HepG2 (cell line): ENCODE measurements around the gene CSNK1D. TPM values are rescaled to one million over a fixed set of nuclear protein-coding genes. Genes with fewer than 3 reads are reported as not detected.

Experiments used
- ATAC-seq: fragments of 200-7000 bp; cut with Tn5 transposase; 3 replicates; pipeline ENCODE4 v1.9.1; 2020; ENCODE audit warnings: mild to moderate bottlenecking, moderate library complexity
- BruUV-seq: library from RNA; stranded (reverse); fragments of 400-500 nt; replicated peaks from 2 replicates; lab custom pipeline; 2021; lab: Mats Ljungman, UMichigan
- CTCF ChIA-PET: fragments of 300-600 bp; formaldehyde crosslinking; extraction: SDS; loops from one replicate; lab custom pipeline; 2021; ENCODE audit warnings: low total read pairs, inconsistent platforms, low intra/inter-chr PET ratio; lab: Yijun Ruan, JAX
- POLR2A ChIA-PET: fragments of 350-600 bp; sonication (Branson Sonifier 250); formaldehyde crosslinking; loops from one replicate; lab custom pipeline; 2020; ENCODE audit warnings: antibody characterized with exemption, inconsistent platforms; lab: Yijun Ruan, JAX
- DNase-seq: peaks from one replicate; pipeline ENCODE4 v3.0.0-alpha.2; 2015; ENCODE audit warnings: low spot score
- FAIRE-seq: peaks from 3 replicates; lab custom pipeline; 2011; peaks lifted over from hg19 to GRCh38; lab: Jason Lieb, UNC
- H2AFZ ChIP-seq: one replicate; pipeline ENCODE4 v1.6.1; 2011; ENCODE audit warnings: low read length, inconsistent platforms
- H3K27ac ChIP-seq: fragments of 300-600 bp; 3 replicates; pipeline ENCODE4 v1.8.0; 2011; ENCODE audit warnings: mixed run types, mild to moderate bottlenecking, mixed read lengths, low read length, inconsistent platforms; ENCODE audit not compliant: insufficient read depth; ENCODE audit errors: extremely low read length
- H3K27me3 ChIP-seq, 2 experiments: fragments of 200-600 bp in 1 of 2; 2 replicates in 1 of 2; 3 replicates in 1 of 2; pipeline versions ENCODE4 v1.6.0 to v1.8.0; 2011; ENCODE audit warnings: low read length in 2 of 2, mild to moderate bottlenecking in 2 of 2, moderate library complexity in 2 of 2, inconsistent platforms in 1 of 2; ENCODE audit not compliant: insufficient read depth in 2 of 2, control insufficient read depth in 1 of 2
- H3K36me3 ChIP-seq, 2 experiments: fragments of 200-600 bp in 1 of 2; replicated peaks in 1 of 2; 2 replicates in 1 of 2; 3 replicates in 1 of 2; pipeline versions ENCODE4 v1.5.1 to v1.8.0; 2011; ENCODE audit warnings: low read length in 2 of 2, inconsistent platforms in 1 of 2; ENCODE audit not compliant: insufficient read depth in 2 of 2, control insufficient read depth in 1 of 2
- H3K4me1 ChIP-seq: 2 replicates; pipeline ENCODE4 v1.5.1; 2012; ENCODE audit warnings: low read length, inconsistent platforms; ENCODE audit not compliant: insufficient read depth
- H3K4me2 ChIP-seq: 2 replicates; pipeline ENCODE4 v1.6.0; 2011; ENCODE audit warnings: low read depth, low read length, inconsistent platforms
- H3K4me3 ChIP-seq, 3 experiments: fragments of 200-600 bp in 1 of 3; sonication (generic), shearing (Covaris generic) in 1 of 3; replicated peaks in 1 of 3; 2 replicates each; pipeline ENCODE4 v1.5.1; 2011 to 2016; ENCODE audit warnings: low read length in 3 of 3, inconsistent platforms in 2 of 3, low read depth in 2 of 3, mild to moderate bottlenecking in 2 of 3, control low read depth in 1 of 3, mixed read lengths in 1 of 3; ENCODE audit not compliant: insufficient read depth in 1 of 3
- H3K79me2 ChIP-seq: one replicate; pipeline ENCODE4 v1.6.1; 2011; ENCODE audit warnings: low read length, inconsistent platforms; ENCODE audit not compliant: insufficient read depth
- H3K9ac ChIP-seq: 2 replicates; pipeline ENCODE4 v1.6.0; 2011; ENCODE audit warnings: mild to moderate bottlenecking, low read depth, low read length, inconsistent platforms; ENCODE audit not compliant: insufficient read depth
- H3K9me3 ChIP-seq: 2 replicates; pipeline ENCODE4 v1.5.1; 2012; ENCODE audit warnings: mild to moderate bottlenecking, low read length
- H4K20me1 ChIP-seq: 2 replicates; pipeline ENCODE4 v1.6.0; 2011; ENCODE audit warnings: inconsistent platforms, mild to moderate bottlenecking, low read length, moderate library complexity; ENCODE audit not compliant: insufficient read depth
- AGO2 ChIP-seq: fragments of 200-400 bp; formaldehyde crosslinking; optimal IDR thresholded peaks from 2 replicates; pipeline ENCODE3; 2017; ENCODE audit warnings: mild to moderate bottlenecking, low read depth, low read length, moderate library complexity
- ARID4A ChIP-seq: sonication (generic); formaldehyde crosslinking; IDR thresholded peaks from 2 replicates; pipeline ENCODE4 v1.5.0; 2020; ENCODE audit warnings: mild to moderate bottlenecking, missing genetic modification reagents, borderline replicate concordance
- CHD2 ChIP-seq: IDR thresholded peaks from 2 replicates; pipeline ENCODE4 v1.6.1; 2011; ENCODE audit warnings: low read depth, low read length, improper control_type of control experiment
- E2F1 ChIP-seq: sonication (generic); formaldehyde crosslinking; IDR thresholded peaks from 2 replicates; pipeline ENCODE4 v1.5.0; 2020; ENCODE audit warnings: missing genetic modification reagents
- HES4 ChIP-seq: sonication (generic); formaldehyde crosslinking; IDR thresholded peaks from 2 replicates; pipeline ENCODE4 v1.9.0; 2021; ENCODE audit warnings: mild to moderate bottlenecking, missing genetic modification reagents, borderline replicate concordance
- MYC ChIP-seq: sonication (generic); formaldehyde crosslinking; IDR thresholded peaks from 2 replicates; pipeline ENCODE4 v1.9.0; 2021; ENCODE audit warnings: missing genetic modification reagents, borderline replicate concordance
- POLR2A ChIP-seq, 2 experiments: IDR thresholded peaks; 2 replicates each; pipeline ENCODE4 v1.6.1; 2011; ENCODE audit warnings: low read depth in 2 of 2, low read length in 2 of 2, mild to moderate bottlenecking in 1 of 2, moderate library complexity in 1 of 2; ENCODE audit not compliant: insufficient read depth in 1 of 2
- RBM22 ChIP-seq: fragments of 200-400 bp; formaldehyde crosslinking; optimal IDR thresholded peaks from 2 replicates; pipeline ENCODE3; 2017; ENCODE audit warnings: mild to moderate bottlenecking, low read length, moderate library complexity
- REXO4 ChIP-seq: sonication (generic); formaldehyde crosslinking; IDR thresholded peaks from 2 replicates; pipeline ENCODE4 v1.8.0; 2022; ENCODE audit warnings: missing genetic modification reagents, mild to moderate bottlenecking, borderline replicate concordance
- UBTF ChIP-seq: sonication (generic); formaldehyde crosslinking; IDR thresholded peaks from 2 replicates; pipeline ENCODE4 v1.4.0; 2020; ENCODE audit warnings: mild to moderate bottlenecking, missing genetic modification reagents
- ZSCAN31 ChIP-seq: sonication (generic); formaldehyde crosslinking; IDR thresholded peaks from 2 replicates; pipeline ENCODE4 v1.5.0; 2020; ENCODE audit warnings: low read depth, mild to moderate bottlenecking, missing genetic modification reagents
- WGBS: methylation state at CpG from one replicate; pipeline ENCODE4 v1.1.6; 2017; ENCODE audit warnings: low lambda C conversion rate; 5-methylcytosine and 5-hydroxymethylcytosine counted together
- in situ Hi-C: cut with HindIII; loops from 2 replicates; pipeline ENCODE4 v1.10.0; 2017; ENCODE audit warnings: low pct_unique_long_range_greater_than_20kb; ENCODE audit not compliant: extremely low pct_ligation_motif_present
- intact Hi-C: fragments of 100-400 bp; cut with micrococcal nuclease; formaldehyde crosslinking; loops from one replicate; pipeline ENCODE4 v1.10.0; 2022; ENCODE audit not compliant: unreplicated experiment
- polyA plus RNA-seq, 8 experiments: library from polyadenylated mRNA; depleted of rRNA in 3 of 8; stranded (reverse) in 7 of 8; unstranded in 1 of 8; fragments of >200 nt; fragmentation: Illumina TruSeq in 4 of 8; extraction: Trizol in 4 of 8; gene quantifications; 2 replicates each; pipeline versions ENCODE4 v1.2.1 to v1.2.3, GENCODE V29; 2011 to 2016; ENCODE audit warnings: low read depth in 4 of 8, missing spikeins in 1 of 8, mixed read lengths in 1 of 8; ENCODE audit not compliant: insufficient read depth in 1 of 8
- total RNA-seq, 5 experiments: library from RNA; depleted of rRNA; stranded (reverse); fragments of >200 nt; fragmentation: Illumina TruSeq; extraction: Trizol; gene quantifications; 2 replicates each; pipeline ENCODE4 v1.2.3, GENCODE V29; 2016; ENCODE audit warnings: low read depth in 1 of 5

CSNK1D gene
- total and polyA plus RNA-seq, 2 of the 13 experiments (the other 11 are each of a cell fraction or from before 2014, with no cell fraction given) = 31.5 to 128 TPM

- H4K20me1 ChIP-seq = peaks cover 29% of the 10 kb centered on the region
- DNase-seq = no peak
- peaks cover 6% of the 10 kb centered on the region for H3K79me2 ChIP-seq
- no peak for FAIRE-seq
- no peaks in the 10 kb centered on the region for H3K4me1 ChIP-seq
- H3K9me3 ChIP-seq = no peaks in the 10 kb centered on the region
- no peak overlapping the region for H3K27ac ChIP-seq
- 98% methylated on average over 22 of the region's 25 CpGs for WGBS
- no peak overlapping the region for H2AFZ ChIP-seq
- ChIA-PET POLR2A (interaction anchor here (0.8 kb wide), 1 partner anchor 22 kb away, joined by 3 read pairs; no protein-coding TSS in a partner anchor), CTCF (no interaction called here)
- peaks cover 71 to 87% of the 10 kb centered on the region in 2 experiments for H3K36me3 ChIP-seq
- intact Hi-C loops = no loop called here
- TF ChIP-seq HES4 (CRISPR knock-in tag) (0 out of 2 replicates have a peak, but pooled peaks have one; percentile 31), POLR2A (IDR thresholded peaks at IDR 0.05; ENCODE audit: insufficient read depth in 1 of 2, low read depth in 2 of 2, low read length in 2 of 2) (peak; percentile 14 to 30; a peak in 1 of 4 replicates), AGO2 (peak; percentile 45), CHD2 (0 out of 2 replicates have a peak, but pooled peaks have one; percentile 8), ZSCAN31 (CRISPR knock-in tag) (no peak), RBM22 (peak; percentile 40), UBTF (CRISPR knock-in tag) (0 out of 2 replicates have a peak, but pooled peaks have one; percentile 14), REXO4 (CRISPR knock-in tag) (no peak), MYC (CRISPR knock-in tag) (0 out of 2 replicates have a peak, but pooled peaks have one; percentile 14), ARID4A (CRISPR knock-in tag) (no peak), E2F1 (CRISPR knock-in tag) (no peak)
- no peak overlapping the region for H3K9ac ChIP-seq
- in situ Hi-C loops = no loop called here
- no peaks in the 10 kb centered on the region for H3K27me3 ChIP-seq
- no peak overlapping the region for H3K4me3 ChIP-seq
- BruUV-seq = no TSS peak
- no peak overlapping the region for H3K4me2 ChIP-seq
- no peak for ATAC-seq
These were observed 22.5 kb downstream of the CSNK1D start for GRCh38 chr17:82250868-82251500.
